NK-92 treated with Interleukin-12 subunit alpha and Interleukin-12 subunit beta, amount 100 ng/mL, for 24 hours (cell line): Measurements from ENCODE around the gene TTC7B.

Source experiments
- DNase-seq: peaks from one replicate; lab custom pipeline; 2025; lab: John Stamatoyannopoulos, UW

The TTC7B gene

DNA sequence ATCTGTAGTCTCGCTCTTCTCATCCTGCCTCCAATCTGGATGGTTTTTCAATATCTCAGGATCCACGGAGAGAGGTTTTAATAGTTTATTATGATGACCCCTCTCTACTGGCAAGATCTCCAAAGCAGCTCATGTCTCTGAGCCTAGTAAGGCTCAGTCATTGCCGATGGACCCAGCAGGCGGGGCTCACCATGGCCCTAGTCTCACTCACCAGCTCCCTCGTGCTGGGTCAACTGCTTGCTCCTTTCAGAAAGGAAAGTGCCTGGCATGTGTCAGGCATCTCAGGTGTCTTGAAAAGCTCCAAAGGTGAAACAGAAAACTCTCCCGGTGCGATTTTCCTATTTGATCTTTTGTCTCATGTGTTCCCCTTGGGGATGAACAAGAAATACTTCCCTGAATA, 240.4 kb downstream of the TTC7B start:
- DNase-seq, result no peak

DNA sequence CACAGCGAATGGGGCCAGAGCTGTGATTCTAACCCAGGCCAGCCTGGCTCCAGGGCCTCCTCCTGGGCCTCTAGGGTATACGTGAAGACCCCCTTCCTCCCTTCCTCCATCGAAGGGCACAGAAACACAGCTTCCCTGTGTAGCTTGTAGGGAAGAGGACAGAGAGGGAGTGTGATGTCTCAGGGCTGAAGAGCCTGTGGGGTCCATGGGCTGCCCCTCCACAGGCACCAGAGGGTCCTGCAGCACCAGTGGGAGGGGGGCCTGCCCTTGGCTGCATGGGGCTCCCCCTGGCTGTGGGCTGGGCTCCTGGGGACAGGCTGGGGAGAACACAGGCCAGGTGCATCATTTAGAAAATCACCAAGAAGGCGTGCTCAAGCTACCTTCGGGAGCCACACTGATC, 240.9 kb downstream of the TTC7B start:
- DNase-seq, result no peak

DNA sequence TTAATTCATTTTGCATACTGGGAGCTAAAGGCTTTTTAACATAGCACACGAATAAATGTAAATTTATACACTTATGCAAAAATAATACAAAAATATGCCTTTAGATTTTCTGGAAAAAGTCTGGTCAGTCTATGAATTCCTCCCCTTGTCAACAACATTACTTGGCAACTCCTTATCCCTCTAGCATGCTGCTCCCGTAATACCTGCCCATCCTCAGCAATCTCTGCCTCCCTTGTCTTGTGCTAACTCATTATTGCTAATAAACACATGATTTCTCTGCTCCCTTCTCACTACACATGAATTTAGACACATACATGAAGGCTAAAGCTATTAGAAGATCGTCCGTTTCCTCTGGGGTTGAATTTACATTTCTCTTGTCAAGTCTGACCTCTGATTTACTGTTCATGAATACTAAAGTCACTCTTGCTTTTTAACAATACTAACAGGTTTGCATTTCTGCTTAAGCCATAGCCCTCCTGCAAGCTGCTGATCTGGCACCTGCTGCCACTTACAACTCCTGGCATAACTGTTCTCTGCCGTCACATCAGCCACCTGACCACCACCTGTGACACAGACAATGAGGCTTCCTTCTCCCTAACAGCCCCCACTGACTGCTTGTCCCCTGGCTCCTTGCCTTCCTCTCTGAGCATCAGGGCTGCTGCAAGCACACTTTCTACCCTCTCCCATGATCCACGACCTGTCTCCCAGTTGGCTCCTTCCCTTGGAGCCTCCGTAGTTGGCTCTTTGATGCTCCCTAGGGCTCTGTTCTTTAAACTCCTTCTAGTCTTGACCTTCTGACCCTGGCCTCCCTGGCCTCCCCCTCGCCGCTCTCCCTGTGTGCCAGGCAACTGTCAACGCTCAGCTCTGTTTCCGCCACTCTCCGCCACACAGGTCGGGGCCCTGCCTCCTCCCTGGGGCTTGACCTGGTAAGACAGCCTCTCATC, 241.8 kb downstream of the TTC7B start:
- DNase-seq, result no peak

DNA sequence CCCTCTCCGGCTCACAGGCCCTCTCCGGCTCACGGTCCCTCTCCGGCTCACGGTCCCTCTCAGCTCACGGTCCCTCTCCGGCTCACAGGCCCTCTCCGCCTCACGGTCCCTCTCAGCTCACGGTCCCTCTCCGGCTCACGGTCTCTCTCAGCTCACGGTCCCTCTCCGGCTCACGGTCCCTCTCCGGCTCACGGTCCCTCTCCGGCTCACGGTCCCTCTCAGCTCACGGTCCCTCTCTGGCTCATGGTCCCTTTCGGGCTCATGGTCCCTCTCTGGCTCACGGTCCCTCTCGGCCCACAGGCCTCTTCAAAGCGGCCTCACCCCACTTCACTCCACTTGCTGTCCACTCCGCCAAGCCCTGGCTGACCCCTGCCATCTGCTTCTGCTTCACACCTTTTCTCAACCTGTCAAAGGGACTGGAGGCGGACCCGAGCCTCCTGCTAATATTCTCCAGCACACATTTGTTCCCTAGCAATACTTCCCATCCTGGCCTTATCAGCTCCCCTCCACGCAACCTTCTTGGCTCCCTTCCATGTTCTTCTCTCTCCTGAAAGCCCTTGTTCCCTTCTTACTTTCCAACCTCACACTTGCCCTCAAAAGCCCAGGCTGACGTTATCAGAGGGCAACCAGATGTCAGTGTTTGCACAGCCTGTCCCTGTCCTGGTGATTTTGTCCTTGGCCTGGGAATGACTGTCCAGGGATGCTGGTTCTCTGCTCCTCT, 242.7 kb downstream of the TTC7B start:
- no peak for DNase-seq

DNA sequence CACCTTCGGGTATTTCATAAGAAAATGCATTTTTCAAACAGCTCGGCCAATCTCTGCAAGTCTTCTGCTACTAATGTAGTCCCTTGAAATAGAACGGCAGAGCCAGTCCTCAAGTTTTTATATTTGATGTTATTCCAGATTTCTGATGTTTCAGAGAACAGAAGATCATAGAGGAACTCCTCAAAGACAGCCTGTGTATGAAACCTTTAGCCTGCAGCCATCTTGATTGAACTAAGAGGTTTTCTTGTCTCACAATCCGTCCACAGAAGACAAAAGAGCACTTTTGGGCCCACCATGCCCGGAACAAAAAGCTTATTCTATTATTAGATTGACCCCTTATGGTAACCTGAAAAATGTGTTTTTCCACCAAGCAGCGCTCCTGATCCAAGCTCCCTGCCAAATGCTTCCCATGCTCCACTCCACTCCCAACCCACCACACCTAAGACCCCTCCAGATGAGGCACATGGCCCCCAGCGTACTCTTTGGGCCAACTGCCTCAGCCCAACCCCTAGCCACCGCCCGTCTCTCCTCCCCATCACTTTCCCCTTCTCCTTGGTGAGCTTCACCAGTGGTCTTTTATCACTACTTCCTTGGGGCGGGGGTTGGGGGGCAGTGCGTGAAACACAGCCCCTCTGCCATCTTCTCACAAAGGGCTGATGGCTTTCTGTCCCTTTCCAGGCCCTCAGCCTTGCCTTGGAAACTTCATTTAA, 243.6 kb downstream of the TTC7B start:
- no peak for DNase-seq

DNA sequence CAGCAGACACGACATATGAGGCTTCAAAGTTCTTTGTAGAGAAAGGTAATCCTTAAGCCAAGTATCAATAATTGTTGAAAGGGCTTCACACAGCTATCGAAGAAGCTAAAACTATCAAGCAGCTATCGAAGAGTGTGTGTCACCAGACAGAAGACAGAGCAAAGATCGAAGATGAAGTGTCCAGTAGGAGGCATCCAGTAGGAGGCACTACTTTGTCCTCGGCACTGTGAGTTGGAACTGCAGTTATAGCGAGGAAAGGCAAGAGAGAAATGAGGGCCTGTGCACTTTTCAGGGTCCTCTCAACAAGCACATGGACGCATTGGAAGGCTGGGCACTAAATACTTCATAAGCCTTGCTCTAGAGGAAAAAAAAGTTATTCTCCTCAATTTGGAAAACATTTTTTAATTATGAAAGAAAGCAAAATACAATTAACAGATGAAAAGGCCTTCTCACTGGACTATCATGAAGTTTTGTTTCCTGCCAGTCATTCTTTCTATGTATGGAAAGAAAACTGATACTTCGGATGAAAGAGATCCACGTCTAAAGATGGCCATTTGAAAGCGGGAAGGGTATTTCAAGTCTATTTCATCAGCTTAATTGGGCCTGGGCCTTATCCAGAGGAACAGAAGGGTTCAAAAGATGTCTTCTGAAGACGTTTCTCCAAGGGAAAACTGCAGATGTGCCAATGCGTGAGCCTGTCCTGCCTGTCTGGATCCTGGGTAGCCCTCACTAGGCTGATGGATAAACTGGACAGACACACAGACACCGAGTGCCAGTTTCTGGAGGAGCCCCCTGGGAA, 244.9 kb downstream of the TTC7B start:
- DNase-seq, result no peak

DNA sequence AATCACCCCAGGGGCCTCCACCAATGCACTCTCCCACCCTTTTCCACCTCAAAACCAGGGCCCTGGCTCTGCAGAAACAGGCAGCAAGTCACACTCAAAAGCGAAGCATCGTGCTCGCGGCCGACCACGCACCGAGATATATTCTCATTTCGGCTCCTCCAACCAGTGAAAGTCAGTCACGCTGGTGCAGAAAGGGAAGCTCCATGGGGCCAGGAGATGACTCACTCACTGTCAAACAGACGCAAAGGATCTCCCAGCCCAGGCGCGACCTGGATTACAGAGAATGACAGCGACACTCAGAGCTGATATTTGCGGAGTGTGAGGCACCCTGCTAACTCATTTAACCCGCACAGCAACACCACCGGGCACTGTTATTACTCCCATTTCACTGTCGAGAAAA, 245.8 kb downstream of the TTC7B start:
- DNase-seq, result no peak

DNA sequence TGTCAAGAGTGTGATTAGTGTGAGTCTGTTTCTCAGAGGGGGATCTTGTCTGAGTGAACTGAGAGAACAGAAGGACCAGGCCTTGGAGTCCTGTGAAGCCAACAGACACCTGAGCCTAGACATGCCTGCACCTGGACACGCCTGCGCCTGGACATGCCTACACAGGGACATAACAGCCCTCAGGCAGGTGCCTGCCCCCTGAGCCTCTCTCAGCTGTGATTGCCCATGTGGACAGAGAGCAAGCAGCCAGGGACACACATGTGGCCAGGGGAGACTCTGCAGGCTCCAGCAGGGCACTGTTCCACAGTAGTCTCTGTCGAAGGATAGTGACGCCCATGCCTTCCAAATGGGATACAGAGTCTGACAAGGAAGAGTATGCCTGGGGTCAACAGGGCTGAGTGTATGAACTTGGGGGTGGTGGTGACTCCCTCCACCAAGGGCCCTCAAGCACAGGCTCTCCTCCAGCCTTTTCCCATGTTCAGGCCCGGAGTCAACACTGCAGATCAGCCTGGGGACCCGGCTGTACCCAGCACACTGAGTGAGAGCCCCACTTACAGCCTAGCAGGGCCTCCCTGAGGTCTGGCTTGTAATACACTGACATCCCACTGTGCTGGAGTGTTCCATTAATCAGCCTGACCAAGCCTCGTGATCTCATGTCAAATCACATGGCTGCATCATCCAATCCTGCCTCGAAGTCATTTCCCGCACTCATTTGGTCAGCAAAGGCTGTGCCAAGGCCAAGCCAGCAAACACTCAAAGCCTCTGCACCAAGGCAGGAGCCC, 246.4 kb downstream of the TTC7B start:
- no peak for DNase-seq

DNA sequence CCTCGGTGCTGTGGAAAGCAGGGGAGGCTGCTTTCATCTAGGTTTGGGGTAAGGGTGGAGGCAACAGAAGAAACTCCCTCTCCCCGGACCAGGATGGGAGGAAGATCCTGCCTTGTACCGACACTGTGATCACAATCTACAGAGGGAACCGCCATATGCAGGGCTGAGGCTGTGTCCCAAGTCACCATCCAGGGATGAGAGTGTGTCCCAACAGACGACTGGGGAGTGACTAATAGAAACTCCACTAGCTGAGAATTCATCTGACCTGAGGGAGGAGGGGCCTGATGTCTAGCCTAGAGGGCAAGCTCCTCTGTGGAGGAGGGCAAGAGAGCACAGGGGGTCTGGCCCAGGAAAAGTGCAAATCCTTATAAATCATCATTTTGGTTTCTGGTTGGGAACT, 247.0 kb downstream of the TTC7B start:
- no peak for DNase-seq

DNA sequence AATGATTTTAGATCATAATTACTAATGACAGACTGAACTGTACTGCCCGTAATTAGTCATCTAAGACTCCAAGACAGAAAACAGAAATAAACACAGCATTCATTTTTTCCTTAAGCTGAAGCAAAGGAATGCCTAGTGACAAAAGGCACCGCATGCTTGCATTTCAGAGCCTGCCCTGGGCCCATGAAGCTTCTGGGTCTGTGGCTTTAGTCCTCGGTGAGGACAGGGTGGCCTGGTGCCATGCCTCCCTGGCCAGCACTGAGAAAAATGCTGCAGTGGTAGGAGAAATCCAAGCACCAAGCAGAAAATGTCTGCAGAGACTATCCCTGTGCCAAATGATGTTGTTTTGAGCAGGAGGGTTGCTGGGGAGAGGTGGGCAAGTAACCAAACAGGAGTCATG, 247.8 kb downstream of the TTC7B start:
- no peak for DNase-seq

DNA sequence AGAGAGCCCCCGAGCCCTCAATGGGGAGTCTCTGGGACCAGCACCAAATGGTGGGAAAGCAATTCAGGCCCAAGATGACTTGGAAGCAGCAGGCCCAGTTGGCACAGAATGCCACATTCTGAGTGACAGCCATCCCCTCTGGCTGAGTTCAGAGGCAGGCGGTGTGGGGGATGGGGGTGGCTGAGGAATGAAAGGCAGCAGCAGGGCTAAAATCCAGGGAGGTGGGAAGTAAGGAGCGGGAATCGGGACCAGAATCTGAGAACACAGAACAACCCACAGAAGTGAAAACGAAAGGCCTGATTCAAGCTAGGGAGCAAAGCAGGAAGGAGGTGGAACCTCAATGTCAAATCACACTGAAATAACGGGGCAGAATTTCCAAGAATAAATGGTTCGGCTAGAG, 248.2 kb downstream of the TTC7B start:
- DNase-seq, result no peak

DNA sequence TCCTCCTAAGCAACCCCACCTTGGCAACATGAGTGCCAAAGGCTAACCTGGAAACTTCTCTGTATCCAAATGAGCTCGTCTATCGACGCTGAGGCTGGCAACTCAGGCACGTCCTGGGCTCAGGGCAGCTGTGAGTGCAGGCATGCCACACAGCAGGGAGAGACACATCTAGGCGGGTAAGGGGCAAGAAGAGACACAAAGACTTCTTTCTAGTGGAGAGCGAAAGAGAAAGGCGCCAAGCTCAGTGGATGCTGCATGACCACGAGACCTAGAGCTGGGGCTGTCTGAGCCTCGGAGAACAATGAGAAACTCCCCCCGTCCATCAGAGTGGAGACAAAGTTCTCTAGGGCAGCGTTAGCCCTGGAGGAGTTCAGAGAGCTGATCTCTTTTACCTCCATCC, 249.0 kb downstream of the TTC7B start:
- no peak for DNase-seq

DNA sequence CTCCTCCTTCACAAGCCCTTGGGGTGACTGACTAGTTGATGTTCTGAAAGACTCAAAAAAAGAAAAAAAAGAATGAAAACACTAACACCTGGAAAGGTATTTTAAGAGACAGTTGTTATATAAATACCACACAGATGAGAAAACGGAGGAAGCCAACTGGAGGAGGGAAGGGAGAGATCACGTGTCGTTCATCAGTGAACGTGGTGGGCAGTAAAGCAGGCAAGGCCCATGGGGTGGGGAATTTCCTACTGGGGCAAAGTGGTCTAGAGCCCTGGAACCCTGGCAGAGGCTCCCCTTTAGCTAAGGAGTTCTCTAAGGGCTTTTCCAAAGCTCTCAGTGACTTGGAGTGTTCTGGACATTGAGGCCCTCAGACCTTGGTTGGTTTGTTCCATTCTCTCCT, 249.7 kb downstream of the TTC7B start:
- no peak for DNase-seq

DNA sequence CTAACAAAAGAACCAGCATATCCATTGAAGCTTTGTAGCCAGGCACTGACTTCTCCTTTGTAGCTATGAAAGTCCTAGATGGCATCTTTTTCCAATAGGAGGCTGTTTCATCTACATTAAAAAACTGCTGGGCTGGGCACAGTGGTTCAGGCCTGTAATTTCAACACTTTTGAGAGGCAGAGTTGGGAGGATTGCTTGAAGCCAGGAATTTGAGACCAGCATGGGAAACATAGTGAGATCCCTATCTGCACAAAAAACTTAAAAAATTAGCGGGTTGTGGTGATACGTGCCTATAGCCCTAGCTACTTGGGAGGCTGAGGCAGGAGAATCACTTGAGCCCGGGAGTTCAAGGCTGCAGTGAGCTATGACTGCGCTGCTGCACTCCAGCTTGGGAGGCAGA, 251.7 kb downstream of the TTC7B start:
- no peak for DNase-seq

DNA sequence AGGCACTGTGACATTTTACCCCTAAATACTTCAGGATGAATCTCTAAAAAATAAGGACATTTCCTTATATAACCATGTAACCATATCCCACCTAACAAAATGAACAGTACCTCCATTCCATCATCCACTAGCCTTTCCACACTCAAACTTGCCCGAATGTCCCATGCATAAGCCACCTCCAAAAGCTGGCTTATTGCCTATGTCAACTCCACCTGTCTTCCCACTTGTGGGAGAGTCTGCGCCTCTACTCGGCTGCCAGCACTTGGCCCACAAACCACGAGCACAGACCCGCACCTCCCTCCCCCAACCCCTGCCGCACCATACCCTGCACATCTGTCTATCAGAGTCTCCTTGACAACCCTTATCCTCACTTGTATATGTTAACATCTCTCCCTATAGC, 253.6 kb downstream of the TTC7B start:
- no peak for DNase-seq

DNA sequence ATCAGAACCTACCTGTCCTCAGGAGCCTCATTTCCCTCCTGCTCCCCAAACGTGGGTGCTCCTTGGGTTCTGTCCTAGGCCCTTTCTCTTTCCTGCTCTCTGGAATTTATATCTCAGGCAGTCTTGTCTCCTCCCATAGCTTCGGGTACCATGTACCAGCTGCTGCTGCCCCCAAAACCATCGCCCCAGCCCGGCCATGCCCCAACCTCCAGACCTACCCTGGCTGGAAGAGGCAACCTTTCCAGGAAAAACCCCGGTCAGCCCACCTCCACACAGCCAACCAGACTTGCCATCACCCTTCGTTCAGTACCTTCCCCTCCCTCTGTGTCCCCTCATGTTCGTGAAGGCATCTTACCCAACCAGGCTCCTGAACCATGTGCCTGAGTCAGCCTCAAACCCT, 254.3 kb downstream of the TTC7B start:
- no peak for DNase-seq

DNA sequence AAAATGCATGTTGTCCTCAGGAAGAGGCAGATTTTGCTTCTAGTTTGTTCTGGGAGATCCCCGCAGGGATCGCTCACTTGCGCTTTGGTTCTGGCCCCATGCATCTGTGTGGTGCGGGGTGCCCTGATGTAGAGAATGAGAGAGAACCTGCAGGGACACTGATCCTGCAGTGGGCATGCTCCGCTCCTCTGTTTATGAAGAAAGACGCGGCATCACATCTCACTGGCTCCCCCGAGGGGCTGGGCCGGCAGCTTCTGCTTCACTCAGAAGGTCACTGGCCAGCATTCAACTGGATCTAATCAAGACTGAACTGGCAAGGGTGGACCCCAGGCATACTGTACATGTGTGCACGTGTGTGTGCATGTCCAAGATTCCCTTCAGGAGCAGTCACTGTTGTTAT, 255.2 kb downstream of the TTC7B start:
- no peak for DNase-seq

DNA sequence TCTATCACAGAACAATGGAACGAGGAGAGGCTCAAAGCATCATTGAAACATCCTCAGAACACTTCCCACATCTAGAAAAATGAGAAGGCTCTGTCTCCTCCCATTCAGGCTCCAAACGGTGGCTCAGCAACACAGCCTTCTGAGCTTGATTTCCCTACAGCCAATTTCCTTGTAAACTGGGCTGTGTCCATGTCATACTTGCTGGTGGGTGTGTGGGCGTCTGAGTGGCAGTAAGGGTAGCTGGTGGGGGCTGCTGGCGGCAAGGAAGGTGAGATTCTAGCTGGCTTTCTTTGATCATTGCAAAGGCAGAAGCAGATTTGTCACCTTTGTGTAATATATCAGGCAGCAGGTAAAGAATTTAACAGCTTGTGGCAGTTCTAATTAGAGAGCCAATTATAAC, 255.7 kb downstream of the TTC7B start:
- no peak for DNase-seq

DNA sequence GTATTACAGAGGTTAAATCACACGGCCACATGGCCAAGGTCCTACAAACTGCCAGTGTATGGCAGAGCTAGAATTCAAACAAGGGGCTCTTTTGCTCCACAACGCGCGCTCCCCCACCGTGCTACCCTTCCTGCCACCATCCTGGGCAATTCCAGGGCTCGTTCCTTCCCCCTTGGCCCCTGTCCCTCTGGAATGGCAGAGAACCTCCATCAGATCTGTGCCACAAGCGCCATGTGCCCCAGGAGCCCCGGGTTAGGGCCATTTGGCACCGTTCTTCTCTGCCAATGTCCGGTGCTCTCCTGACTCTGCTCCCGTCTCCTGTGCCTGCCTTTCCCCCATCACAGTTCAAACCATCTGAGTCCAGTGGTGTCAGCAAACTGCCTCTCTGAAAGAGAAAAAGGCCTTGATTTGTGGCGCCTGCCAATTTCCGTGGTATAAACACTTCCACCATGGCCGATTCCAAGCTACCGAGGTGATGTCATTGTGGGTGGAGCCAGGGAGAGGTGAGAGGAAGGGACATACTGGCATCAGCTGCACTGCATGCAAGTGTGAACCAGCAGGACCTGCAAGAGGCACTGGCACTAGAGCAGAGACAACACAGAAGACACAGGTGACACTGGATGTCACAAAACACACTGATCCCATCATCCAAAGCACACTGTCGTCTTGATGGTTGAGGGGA, 256.3 kb downstream of the TTC7B start:
- DNase-seq, result no peak

DNA sequence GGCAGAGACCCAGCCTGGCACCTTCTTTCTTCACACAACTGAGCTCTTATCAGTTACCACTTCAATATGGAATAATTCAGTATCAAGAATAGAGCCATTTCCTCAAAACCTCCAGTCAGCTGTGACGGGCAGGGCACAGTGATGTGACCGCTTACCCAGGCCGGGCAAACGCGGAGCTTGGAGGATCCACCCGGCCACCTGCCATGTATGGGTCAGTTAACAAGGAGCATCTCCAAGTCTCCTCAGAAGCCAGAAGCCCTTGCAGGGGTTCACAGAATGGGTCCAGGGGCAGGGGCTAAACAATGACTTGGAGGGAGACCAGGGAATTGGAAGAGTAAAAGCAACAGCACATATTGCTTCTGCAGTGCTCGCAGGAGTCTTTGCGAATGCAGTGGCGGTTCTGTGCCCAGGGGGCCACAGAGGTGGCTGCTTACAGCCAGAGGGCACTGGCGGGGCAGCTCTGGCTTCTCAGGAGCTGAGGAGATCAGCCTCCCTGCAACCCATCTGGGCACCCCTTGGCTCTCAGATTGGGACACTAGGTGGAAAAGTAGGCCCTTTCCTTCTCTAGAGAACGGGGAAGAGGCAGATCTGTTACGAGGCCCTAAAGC, 257.1 kb downstream of the TTC7B start:
- no peak for DNase-seq
